HG02798 (cell line): ENCODE data around the gene FAM131C.
"Not testable (repeated sequence)": the region's sequence is repeated elsewhere in the genome, so short reads cannot be mapped to it uniquely, and the experiment has no call there.

ENCODE experiments used
- ATAC-seq: cut with Tn5 transposase; IDR thresholded peaks from one replicate; pipeline ENCODE4 v1.9.1; 2021; ENCODE audit warnings: mild to moderate bottlenecking; ENCODE audit not compliant: unreplicated experiment, poor library complexity

FAM131C gene

DNA sequence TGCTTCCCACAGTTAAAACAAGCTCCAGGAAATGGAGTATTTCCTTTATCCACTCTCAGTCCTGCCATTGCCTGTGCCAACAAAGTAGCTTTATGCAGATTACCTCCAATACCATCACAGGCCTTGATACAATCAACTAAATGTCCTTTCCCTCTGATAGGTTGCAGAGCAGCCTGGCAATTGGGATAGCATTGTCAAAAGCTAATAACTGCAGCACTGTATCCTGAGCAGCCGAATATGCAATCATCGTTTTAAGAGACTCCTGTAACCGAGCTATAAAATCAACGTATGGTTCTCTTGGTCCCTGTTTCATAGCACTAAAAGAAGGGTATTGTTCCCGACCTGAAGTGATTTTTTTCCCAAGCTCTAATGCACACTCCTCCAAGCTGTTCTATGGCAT is 33.6 kb upstream of the FAM131C start:
- ATAC-seq = not testable (repeated sequence)

DNA sequence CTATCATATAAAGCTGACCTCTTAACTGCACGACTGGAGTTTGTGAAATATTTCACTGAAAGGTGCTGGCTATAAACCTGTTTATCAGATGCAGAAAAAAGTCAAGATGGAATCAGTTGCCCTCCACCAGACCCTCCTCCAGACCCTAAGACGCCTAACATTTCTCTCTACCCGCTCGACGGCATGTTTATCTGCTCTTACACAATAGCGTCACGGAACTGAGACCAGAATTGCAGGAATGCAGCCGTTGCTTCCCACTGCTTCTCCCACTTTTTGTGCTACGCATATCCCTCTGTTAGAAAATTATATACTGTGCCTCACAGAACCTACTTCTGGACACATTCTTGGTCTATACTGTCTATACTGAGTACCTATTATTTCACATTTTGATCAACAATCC is 28.2 kb upstream of the FAM131C start:
- ATAC-seq = no peak

GRCh38 chr1:16099412-16099811 is 26.0 kb upstream of the FAM131C start:
- no peak for ATAC-seq

GRCh38 chr1:16095447-16095846 is 22.0 kb upstream of the FAM131C start:
- ATAC-seq = no peak

DNA sequence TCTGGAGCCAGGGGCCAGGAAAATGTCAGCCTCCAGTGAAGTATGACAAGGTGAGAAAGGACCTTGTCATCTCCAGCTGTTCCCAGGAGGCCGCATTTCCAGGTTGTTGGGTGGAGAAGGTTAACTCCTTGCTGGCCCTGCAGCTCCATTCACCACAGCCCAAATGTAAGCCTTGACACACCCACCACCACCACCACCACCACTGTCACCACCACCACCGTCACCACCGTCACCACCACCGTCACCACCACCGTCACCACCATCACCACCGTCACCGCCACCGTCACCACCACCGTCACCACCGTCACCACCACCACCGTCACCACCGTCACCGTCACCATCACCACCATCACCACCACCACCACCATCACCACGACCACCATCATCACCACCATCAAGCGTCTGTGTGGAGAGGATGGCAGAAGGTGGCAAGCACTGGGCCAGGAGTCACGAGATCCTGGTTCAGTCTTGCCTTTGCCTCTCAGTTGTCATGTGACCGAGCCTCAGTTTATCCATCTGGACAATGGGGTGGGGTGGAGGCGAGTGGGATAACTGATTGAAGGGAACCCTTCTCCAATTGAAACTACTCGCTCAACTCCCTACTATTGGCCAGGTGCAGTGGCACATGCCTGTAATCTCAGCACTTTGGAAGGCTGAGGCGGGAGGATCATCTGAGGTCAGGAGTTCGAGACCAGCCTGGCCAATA is 21.2 kb upstream of the FAM131C start:
- no peak for ATAC-seq

GRCh38 chr1:16093611-16094010 is 20.2 kb upstream of the FAM131C start:
- ATAC-seq = no peak

DNA sequence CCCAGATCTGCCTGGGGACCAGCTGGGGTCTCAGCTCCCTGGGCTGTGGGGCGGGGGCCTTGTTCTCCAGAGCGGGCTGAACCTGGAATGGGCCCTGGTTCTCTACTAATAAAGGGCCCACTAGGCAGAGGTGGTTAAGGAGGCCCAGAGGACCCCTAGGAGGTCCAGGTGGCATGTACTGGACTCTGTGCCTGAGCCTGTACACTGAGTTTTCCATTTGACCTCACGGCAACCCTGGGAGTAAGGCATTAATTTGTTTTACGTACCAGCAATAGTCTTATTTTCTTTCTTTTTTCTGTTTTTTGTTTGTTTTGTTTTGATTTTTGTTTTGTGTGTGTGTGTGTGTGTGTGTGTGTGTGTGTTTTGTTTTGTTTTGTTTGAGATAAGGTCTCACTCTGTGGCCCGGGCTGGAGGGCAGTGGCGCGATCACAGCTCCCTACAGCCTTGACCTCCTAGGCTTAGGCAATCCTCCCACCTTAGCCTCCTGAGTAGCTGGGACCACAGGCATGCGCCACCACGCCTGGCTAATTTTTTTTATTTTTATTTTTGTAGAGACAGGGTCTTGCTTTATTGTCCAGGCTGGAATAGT is 19.6 kb upstream of the FAM131C start:
- no peak for ATAC-seq

GRCh38 chr1:16092097-16092922 is 18.9 kb upstream of the FAM131C start:
- no peak for ATAC-seq

- no peak for ATAC-seq
Measured at GRCh38 chr1:16091296-16091695, 17.8 kb upstream of the FAM131C start.

GRCh38 chr1:16090076-16090826 is 16.8 kb upstream of the FAM131C start:
- no peak for ATAC-seq

DNA sequence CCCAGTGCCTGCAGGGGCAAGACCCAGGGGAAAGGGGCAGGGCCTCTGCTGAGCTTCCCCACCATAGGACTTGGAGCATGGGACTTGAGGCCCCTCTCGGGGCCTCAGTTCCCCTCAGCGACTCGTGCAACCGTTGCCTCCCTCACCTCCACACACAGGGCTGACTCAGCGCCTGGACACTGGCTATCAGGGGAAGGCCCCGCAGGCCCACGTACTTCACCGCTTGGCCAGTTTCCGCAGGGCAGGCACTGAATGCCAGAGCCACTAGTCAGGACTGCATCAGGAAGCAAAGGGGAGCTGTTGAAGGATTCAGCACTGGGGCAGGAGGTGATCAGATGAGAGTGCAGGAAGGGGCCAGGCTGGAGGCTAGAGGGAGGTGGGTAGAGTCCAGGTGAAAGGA is 15.5 kb upstream of the FAM131C start:
- no peak for ATAC-seq

GRCh38 chr1:16088351-16088911 is 15.0 kb upstream of the FAM131C start:
- ATAC-seq = no peak

GRCh38 chr1:16087733-16088132 is 14.3 kb upstream of the FAM131C start:
- ATAC-seq = no peak

DNA sequence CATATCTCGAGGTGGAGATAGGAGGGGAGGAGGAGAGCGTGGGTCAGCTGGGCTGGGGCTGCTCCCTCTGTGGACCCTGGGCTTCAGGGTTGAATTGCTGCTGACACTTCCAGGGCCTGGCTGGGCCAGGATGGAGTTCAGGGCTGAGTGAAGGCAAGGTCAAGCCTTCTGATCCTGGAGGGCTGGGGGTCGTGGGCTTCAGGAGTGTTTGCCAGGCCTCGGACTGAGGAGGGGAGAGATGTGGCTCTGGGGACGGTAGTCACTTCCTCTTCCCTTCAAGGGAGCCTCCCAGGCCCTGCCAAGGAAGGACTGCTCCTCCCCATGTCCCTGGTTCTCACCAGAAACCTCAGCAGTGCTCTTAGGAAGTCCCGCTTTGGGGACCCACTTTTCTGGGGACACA is 12.1 kb upstream of the FAM131C start:
- ATAC-seq = no peak

DNA sequence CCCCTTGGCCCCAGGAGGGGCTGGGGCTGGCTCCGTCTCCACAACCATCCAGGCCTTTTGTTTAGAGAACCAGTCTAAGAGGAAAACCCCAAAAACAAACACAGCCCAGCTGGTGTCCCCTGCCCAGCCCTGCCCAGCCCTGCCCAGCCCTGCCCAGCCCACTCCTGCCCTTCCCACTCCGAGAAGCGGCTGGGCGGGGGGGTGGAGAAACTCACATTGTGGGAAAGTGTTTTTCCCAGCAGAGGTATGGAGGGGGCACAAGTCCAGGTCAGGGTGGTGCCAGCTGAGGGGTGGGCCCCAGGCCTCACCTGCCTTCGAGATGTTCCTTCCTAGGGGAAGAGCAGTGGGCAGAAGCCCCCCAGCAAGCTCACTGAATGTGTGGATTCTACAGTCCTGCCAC is 10.0 kb upstream of the FAM131C start:
- ATAC-seq = no peak

DNA sequence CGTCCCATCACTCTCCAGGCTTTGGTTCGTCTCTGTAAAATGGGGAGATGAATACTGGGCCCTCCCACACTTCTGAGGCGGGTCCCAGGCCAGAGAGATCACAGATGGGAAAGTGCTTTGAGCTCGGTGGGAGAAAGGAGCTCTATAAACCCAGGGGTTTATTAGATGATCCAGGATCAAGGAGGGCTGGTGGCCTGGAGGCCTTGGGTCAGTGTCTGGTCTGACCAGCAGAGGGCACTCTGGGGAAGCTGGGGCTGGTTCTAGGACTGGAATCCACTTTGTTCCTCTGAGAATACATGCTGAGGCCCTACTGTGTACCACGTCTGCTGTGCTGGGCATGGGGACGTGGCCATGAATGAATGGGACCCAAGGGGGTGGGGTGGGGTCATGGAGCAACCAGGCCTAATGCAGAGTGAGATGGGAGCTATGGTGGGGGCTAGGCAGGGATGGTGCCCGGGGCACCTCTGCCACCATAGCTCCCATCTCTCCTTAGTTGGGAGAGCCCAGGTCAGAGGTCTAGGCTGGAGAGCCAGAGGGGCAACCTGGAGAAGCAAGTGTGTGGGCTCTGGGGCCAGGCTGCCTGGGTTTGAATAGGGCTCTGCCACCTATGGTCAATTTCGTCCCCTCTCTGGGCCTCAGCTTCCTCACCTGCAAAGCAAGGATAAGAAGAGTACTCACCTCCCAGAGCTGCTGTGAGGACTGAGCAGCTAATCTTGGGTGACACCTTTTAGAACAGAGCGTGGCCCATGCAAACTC is 9.0 kb upstream of the FAM131C start:
- ATAC-seq = no peak

GRCh38 chr1:16081636-16082035 is 8.2 kb upstream of the FAM131C start:
- ATAC-seq = no peak

DNA sequence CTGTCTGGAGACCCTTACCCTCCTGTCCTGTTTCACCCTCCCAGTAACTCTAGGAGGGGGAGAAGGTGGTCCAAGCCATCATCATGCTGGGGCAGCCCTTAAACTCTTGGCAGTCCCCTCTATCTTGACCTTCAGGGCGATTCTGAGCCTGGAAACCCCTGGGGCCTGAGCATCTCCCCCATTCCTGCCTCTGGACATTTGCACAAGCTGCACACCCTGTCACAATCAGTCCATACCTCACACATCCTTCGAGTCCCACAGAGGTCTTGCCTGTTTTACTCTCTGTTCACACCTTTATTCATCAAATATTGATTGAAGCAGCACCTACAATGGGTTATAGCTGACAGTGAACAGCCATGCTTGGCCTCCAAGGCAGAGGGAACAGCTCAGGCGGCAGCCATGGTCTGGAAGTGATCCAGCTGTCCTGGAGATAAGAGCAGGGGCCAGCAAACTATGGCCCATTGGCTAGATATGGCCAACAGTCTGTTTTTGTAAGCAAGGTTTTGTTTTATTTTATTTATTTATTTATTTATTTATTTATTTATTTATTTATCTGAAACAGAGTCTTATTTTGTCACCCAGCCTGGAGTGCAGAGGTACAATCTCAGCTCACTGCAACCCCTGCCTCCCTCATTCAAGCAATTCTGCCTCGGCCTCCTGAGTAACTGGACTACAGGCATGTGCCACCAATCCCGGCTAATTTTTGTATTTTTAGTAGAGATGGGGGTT is 7.1 kb upstream of the FAM131C start:
- ATAC-seq = no peak
